Renal cortical epithelial cell (primary cell): Measurements from ENCODE around the gene ANXA2. TPM values are rescaled to one million over a fixed set of nuclear protein-coding genes. Genes with fewer than 3 reads are reported as not detected.

Experiments
- DNase-seq: peaks from one replicate; pipeline ENCODE4 v3.0.0-alpha.2; 2011; ENCODE audit warnings: low read depth
- total RNA-seq: library from RNA; depleted of rRNA; stranded (reverse); fragments of >200 nt; gene quantifications from 2 replicates; pipeline ENCODE4 v1.2.3, GENCODE V29; 2014

The ANXA2 gene
- total RNA-seq, 1 donor from 2014 or later, result 3,594 TPM

DNA sequence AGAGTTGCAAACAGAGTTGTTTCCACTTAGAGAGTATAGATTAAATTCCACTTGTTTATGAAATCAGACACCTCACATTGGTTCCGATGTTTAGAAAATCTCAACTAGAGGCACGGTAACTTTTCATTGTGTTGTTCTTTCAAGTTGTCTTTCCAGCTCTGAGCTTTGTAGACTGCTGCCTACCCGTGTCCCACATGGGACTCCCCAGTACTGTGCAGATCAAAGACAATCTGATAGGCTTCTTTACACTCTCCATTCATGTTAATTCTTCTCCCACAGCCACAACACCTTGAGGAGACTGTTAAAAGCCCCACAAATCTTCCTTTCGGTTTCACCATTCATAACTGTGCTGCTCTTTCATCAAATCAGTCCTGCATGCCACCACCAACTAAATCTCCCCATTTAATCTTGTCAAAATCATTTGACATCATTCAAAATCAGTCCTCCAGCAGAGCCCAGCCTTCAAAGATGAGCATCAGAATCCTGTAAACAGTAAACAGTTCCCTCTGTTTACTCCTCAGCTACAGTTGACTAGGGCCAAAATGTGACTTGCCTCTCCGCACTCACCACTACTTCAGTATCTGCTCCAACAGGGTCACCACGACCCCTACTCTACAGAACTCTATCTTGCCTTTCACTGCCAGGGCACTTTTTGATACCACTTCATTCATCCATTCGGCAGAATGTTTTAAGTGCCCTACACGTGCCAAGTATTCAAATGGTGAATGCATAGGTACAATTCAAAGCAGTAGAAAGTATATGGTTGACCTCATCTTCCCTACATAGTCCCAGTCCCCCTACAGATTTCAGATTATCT is 8.3 kb downstream of the ANXA2 start:
- DNase-seq, result no peak

DNA sequence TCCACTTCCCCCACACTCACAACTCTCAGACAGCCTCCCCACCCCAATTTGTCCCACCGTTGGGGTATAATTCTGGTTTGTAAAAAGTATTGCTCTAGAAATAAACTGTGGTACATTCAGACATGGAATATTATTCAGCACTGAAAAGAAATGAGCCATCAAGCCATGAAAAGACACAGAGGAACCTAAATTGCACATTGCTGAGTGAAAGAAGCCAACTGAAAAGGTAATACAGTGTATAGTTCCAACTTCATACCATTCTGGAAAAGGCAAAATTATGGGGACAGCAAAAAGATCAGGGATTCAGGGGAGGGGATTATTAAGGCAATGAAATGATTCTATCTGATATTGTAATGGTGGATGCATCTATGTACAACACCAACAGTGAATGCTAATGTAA is 10.5 kb downstream of the ANXA2 start:
- DNase-seq, result no peak

DNA sequence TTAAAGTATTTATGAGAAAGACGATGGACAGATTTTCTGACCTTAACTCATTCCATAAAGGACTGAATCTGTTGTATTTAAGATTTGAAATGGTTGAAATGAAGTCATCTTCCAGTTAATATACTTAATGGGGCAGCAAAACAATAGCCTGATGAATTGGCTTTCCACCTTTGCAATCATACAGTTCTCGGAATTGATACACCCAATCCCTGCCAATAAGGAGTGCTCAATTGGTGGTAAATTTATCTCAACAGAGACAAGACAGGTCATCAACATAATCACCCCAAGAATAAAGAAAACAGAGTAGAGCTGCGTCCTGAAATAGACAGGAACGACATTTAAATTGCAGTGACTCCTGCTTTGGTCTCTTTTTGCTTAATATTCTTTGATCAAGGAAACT is 11.2 kb downstream of the ANXA2 start:
- no peak for DNase-seq

DNA sequence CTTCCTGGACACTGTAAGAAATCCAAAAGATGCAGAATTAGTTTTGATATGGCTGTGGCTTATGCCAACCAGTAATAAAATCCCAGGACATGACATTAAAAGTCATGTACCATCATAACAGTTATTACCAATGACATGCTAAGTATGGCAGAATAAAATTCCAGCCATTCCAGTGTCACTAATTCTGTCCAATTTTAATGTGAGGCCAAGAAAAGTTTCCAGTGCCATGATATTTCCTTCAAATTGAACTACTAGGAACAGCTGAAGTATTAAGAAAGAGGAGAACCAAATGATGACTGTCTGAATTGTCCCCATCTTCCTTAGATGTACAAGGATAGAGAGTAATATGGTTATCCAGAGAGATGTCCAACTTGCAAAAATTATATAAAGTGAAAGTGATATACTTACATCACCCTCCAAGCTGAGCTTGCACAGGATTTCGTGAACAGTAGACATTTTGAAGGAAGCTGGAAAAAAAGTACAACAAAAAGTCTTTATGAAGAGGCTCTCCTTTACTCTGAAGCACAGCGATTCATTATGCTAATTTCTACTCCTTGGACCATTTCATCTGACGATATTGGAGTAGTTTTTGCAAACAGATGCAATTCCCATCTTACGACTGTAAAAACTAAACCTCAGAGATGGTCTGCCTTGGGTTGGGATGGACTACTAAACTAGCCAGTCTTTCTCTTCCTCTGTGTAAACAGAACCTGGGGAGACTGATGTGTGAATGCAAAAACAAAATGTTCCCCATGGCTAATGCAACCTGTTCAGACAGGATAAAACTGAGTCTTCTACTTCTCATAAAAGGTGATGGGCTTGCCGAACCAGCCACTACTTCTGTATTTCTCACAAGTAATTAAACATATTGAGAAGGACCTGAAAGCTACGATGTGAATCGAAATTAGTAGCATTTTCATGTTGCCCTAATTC is 11.9 kb downstream of the ANXA2 start:
- DNase-seq, result no peak

DNA sequence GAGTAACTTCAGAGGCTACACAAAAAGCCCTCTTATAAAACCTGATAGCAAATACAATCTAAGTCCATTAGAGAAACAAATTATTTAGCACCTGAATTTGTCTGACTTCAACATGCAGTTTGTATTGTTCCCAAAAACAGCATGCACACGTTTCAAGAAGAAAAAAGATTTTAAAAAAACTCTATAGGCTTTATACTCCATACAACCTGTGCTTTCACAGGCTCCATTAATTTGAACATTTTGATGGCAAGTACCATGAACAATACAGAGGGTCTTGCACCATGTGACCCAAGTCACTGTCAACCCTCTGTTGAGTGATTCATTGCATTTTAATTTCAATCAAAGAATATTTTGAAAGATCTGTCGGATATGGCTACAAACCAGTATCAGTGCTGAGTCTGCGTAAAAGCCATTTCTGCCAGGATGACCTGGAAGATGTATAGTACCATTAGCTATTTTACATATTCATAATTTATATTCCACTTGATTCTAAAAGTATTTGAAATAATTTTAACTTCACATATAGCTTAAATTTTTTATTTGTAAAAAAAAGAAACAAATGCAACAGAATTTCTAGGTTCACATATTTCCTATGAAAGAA is 13.2 kb downstream of the ANXA2 start:
- no peak for DNase-seq

DNA sequence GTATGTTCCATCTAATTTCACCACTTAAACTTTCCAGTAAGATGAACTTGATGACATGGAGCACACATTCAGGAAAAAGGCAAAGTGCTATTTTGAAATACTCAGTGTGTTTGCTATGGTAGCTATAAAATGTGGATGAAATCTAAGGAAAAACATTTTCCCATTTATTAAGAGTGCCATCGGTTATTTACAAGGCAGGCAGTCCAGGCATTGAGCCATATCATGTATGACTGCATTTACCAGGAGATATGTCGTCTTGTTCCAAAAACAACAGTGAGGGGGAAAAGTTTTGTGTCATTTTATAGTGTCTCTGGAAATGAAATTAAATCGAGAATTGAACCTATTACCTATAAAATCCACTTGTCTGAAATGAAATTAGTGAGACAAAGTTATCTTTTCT is 13.7 kb downstream of the ANXA2 start:
- DNase-seq, result no peak

DNA sequence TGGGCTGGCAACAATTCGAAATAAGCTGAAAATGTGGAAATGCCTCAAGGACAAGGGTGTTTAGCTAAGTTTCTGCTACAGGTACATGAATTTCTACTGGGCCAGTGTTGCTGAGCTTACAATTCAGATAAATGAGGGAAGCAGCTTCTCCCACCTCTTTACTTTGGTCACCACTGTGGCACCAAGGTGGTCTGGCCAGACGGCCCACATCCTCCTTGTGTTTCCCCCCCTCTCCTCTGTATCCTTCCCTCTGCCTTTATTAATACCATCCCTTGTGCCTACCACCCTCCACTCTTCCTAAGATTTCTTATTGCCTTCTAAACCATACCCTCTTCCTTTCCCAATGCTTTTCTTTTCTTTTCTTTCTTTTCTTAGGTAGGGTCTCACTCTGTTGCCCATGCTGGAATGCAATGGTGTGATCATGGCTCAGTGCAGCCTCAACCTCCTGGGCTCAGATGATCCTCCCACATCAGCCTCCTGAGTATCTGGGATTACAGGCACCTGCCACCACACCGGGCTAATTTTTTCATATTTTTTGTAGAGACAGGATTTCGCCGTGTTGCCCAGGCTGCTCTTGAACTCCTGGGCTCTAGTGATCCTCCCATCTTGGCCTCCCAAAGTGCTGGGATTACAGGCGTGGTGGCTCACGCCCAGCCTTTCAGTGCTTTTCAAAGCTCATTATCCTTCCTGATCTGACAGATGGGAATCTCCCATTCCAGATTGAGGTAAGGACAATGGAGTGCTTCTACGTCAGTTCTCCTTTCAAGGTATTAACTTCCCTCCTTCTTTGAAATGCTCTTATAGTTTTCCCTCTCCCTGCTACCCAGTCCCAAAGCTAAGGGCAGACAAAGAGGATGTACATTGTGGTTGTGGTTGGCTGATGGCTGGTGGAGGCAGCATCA is 14.8 kb downstream of the ANXA2 start:
- no peak for DNase-seq

DNA sequence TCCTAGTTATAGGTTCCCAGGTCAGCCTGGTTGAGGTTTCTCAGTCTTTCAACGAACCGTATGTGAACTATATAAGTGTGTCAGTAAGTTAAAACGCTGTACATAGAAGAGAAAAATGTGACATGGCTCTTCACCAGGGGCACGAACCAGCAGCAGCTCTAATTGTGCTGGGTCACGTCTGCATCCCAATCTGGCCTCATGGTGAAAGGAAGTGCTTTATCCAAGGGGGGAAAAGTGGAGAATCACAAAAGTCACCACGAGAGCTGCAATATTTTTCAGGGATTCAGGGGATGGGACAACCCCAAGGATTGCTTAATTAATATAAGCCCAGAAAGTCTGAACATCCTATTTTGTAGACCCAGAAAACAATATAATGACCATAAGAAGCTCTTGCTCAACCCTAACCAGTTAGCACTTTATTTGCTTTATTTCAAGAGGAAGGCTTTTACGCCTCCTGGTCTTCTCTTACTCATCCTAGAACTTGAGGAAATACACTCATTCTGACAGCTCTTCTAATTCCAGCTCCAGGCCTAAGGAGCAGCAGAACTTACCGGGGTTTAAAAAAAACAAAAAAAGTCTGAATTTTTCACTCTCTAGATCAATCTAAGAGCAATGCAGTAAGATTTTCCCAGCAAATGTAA is 16.5 kb downstream of the ANXA2 start:
- peak; percentile 54 for DNase-seq

DNA sequence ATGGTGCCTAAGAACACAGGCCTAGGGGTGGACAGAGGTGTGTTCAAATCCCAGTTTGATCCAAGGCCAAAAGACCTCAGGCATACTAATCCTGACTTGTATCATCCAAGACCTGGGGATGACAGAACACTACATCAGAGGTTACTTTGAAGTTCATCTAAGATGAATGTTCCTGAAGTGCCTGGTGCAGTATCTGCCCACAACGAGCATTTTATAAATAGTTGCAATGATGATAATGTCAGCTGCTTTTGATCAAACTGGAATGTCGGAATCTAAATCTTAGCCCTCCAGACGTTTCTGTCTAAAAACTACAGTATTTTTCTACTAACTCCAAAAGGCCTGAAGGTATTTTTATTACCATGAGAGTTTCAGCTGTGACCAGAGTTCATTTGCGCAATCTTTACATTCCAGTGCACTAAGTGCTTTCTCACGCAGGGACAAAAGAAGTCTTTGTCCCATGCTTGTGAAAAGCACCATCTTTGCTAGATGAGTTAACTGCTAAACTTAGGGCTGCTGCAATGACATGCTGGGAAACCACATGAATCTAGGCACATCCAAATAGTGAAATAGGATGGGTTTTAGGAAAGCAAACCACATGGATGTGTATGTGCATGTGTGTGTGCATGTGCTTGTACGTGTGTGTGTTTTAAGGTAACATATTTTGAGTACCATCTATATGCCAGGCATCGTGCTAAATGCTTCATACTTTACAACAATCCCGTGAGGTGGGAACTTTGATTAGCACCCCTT is 18.1 kb downstream of the ANXA2 start:
- peak; percentile 92 for DNase-seq

DNA sequence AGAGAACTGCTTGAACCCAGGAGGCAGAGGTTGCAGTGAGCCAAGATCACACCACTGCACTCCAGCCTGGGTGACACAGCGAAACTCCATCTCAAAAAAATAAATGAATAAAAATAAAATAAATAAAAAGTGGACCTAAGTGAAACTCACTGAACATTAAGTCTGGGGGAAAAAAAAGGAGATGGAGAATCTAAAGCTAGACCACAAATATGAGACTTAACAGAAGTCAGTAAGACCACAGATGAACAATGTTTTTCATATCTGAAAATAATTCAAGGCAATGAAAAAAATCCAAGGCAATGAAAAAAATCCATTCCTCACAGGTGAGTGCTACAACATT is 18.6 kb downstream of the ANXA2 start:
- no peak for DNase-seq

DNA sequence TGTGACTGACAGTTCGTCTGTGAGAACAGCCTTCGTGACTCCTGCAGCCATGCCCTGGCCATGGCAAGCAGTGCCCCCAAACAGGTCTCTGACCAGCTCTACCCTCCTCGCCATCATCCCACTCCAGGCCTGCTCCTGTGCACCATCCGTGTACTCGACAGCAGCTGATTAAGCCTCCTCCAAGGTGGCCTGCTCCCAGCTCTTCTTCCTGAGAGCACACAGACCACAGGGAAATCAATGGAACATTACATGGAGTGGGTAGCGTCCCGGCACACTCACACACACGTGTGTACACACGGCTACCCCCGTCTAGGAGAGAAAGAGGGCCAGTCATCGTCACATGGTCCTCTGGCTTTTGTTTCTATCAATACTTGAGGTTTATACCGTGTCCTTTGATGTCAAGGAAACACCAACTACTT is 21.1 kb downstream of the ANXA2 start:
- no peak for DNase-seq

DNA sequence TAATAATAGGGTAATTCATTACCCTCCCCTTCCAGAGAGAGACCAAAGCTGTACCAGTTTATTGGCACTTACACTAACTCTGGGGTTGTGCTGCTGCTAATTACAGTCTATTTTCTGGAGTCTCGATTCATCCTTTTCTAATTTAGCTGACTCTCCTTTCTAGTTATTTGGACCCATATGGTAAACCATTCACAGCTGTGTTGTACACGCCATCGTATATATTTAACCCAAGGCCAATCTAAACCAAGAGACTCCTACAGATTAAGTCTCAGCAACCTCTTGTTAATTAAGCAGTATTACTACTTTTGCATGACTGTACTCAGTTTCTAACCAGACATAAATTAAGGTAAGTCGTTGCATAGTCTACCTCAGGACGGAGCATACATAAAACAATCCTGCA is 22.5 kb downstream of the ANXA2 start:
- no peak for DNase-seq

DNA sequence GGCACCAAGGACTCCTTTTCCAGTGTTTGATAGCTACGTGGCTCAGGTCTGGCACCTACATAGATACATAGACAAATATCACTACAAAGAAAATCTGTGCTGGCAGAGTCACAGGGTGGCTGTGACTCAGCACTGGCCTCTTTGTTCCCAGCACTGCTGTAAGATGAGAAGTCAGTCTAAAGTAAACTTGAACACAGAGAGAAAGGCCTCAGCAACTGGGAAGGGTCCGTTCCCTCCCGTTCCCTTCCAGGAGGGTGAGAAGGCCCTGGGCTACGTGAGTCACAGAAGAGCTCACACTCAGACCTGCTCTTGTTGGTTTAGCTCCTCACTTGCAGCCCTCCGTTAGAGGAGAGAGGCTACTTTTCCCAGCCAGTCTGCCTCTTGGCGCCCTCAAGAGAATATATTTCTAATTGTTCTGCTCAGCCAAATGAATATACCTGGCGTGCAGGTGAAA is 23.1 kb downstream of the ANXA2 start:
- DNase-seq, result peak; percentile 99

DNA sequence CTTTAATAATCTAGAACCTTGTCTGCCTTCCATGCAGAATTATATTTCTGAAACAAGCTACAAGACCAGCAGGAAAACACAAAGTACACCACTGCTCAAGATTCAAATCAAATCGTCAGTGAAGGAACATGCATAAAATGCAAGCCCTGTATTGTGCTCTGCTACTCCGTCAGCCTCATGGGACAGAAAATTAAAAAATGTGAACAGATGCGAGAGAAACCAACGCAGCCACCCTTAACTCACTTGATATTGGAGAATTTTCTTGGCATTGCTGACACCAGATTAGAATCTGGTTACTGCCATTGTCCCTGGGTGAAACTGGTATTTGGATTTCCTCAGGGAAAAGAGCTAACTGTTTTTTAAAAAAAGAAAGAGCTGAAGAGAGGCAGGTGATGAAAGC is 23.6 kb downstream of the ANXA2 start:
- DNase-seq, result no peak

DNA sequence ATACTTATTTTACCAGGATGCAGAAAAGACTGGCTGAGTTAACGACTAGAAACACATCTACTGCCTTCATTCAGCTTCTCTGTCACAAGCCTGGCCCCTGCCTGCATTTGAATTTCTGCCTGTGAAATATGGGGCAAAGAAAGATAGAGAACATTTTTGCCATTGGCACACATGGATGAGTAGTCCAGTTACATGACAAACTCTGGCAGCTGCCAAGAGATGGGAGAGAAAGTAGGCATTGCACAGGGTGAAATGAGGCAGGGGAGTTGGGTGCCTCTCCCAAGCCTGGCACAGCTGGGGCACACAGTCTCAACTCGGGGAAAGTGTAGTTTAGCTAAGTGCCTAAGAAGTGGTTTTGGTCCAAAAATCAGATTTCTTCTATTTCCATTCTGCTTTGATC is 24.0 kb downstream of the ANXA2 start:
- DNase-seq, result no peak

DNA sequence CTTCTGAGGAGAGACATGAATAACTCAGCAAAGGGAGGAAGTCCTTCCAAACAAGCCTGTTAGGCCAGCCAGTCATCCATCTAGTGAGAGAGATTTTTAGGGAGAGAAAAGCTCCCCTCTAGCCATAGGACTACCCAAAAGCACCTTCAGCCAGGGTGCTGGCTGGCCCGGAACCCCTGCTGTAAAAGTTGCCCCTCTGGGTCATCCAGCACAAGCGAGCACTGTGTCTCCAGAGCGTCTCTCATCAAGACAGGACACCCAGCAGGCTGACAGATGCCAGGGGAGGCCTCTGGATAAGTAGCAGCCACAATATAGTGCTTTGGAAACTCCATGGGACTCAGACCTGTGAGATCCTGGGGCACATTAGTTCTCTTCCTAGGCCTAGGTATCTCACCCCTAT is 24.5 kb downstream of the ANXA2 start:
- no peak for DNase-seq

DNA sequence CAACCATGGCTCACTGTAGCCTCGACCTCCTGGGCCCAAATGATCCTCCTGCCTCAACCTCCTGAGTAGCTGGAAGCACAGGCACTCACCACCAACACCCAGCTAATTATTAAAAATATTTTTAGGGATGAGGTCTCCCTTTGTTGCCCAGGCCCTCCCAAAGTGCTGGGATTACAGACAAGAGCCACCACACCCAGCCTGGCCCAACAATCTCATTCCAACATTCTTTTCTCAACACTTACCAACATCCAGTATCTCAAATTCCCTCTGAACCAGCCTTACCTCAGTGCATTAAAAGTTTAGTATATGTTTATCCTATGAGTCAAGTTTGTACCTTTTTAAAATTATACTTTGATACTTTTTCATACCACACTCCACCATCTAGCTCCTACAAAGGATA is 25.0 kb downstream of the ANXA2 start:
- no peak for DNase-seq

DNA sequence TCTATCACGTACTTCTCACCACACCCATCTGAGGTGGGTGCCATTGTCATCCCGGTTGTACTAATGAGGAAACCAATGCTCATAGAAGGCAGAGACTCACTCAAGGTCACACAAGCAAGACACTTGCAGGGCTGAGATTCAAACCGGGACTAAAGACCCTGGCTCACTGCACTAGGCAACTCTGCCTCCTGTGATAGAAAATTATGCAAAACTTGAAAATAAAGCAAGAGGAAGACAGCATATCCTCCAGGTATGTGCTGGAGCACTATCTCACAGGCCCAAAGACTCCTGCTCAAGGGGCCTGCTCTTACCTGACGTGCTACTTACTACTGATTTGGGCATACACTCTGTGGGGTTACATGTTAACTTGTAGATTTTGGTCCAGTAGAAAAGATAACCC is 25.6 kb downstream of the ANXA2 start:
- no peak for DNase-seq

DNA sequence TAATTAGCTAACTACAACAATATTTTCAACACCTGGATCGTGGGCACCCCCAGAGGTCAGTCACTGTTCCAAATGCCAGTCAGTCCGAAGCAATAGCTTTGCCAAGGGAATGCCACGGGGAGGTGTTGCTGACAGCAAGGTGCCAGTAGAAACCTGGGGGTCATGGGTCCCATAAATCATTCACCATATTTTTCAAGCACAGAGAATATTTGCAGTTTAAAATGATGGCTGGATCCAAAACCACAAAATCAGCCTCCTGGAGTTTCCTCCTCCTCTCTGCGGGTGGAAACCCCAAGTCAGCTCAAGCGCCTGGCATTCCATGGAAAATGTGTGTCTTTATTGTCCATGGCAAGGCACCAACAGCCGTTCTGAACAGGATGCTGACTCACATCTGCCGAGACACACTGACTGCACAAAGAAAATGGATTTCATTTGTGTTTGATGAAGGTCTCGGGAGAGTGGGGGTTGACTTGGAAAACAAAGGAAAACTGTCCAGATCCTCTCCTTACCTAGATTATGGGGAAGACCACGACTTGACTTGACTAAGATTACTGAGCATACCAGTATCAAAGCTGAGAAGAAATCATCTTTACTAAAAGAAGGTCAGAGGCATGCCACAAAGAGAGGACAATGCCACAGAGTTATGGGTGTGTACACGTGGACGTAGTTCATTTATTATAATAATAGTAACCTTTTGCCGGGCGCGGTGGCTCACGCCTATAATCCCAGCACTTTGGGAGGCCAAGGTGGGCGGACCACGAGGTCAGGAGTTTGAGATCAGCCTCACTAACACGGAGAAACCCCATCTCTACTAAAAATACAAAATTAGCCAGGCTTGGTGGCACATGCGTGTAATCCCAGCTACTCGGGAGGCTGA is 26.4 kb downstream of the ANXA2 start:
- peak; percentile 99 for DNase-seq

DNA sequence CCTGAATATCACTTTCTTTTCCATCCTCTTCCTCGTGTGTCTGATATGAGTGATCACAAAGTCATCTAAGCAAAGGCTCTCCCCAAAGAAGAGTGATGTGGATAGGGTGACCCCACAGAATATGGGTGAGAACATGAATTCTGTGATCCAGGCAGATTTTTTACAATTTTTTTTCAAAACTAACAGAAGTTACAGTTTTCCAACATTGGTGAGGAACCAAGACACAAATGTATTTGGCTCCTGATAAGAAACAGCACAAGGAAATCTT is 27.0 kb downstream of the ANXA2 start:
- no peak for DNase-seq
